Measurements from ENCODE around the gene NUDT17.
A peak's percentile ranks its signal among the peaks of the same experiment; 100 is the strongest.
"Not testable (repeated sequence)": the region's sequence is repeated elsewhere in the genome, so short reads cannot be mapped to it uniquely, and the experiment has no call there.

The NUDT17 gene

DNA sequence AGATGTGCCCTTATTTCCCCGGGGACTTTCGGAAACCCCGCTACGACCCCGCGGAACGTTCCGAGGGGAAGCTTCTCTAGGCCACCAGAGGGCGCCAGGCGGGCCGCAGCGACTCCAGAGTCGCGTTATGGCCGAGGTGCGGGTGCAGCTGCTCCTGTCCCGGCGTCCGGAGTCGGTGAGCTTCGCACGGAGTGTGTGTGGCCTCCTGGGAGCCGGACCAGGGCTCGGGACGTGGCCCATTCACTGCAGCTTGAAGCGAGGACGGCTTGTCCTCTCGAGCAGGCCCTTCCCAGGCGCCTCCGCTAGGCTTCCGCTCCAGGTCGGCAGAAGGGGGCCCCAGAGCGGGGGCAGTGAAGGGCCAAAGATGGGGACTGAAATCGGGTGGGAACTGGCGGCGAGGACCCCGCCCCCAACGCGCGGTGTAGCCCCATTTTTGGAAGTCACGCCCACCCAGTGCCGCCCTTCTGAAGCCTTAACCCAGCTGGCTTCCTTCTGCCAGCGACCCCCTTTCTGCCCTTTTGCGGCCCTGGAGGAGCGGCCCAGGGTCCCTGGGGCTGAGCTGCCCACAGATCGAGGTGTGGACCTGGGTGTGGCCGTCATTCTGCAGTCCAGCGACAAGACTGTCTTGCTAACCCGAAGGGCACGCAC lies at the start of gene NUDT17:
Gene NUDT17, plus strand, starts transcription at position 117 of the 648 bp plus-strand sequence. Its CDS starts 11 bp downstream, at position 128.
- DNase-seq (ENCODE audit: low read depth, low spot score) = peak; percentile 52

DNA sequence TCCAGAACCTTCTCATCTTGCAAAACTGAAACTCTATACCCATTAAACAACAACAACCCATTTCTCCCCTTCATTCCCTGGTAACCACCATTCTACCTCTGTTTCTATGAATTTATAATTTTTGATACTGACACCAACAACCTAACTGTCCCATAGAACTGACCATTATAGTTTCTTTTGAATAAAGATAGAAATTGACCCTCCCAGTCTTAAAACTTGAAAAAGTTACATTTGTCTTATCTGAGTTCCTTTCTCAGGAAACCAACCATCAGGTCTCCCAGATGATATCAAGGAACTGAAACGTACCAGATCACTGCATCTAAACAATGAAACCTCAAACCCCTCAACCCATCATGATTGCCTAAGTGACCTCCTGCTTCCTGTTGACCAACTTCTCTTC lies 48.7 kb upstream of the NUDT17 start:
- no peaks in the 10 kb centered on the region; the same call in 1 of the 2 replicates for H3K4me1 ChIP-seq (ENCODE audit: control insufficient read depth, insufficient read depth, low read length)
- no peak for DNase-seq (ENCODE audit: low read depth, low spot score)
- no peaks in the 10 kb centered on the region for H3K27me3 ChIP-seq (ENCODE audit: control insufficient read depth, insufficient read depth, low read length)
- no CpG with 5 or more reads among the region's 1 CpG for WGBS (ENCODE audit: insufficient coverage, insufficient read length)
- no peak overlapping the region for H3K4me3 ChIP-seq (ENCODE audit: low read length)
- H3K9me3 ChIP-seq (ENCODE audit: control insufficient read depth, insufficient read depth, low read length) = no peaks in the 10 kb centered on the region
- H3K36me3 ChIP-seq (ENCODE audit: control insufficient read depth, insufficient read depth, low read length) = no peaks in the 10 kb centered on the region
- H3K27ac ChIP-seq (ENCODE audit: low read length) = no peak overlapping the region

More for the DNA sequence above, at the start of gene NUDT17:
- H3K27ac ChIP-seq (ENCODE audit: low read length) = no peak within 1 kb of the TSS
- peaks cover 1% of the 10 kb centered on the region; the same call in 1 of the 2 replicates for H3K4me1 ChIP-seq (ENCODE audit: control insufficient read depth, insufficient read depth, low read length)
- WGBS (ENCODE audit: insufficient coverage, insufficient read length) = no CpG with 5 or more reads among the region's 50 CpGs
- H3K36me3 ChIP-seq (ENCODE audit: control insufficient read depth, insufficient read depth, low read length) = peaks cover 19% of the 10 kb centered on the region
- peak within 1 kb of the TSS; percentile 66 for H3K4me3 ChIP-seq (ENCODE audit: low read length)
- no peaks in the 10 kb centered on the region for H3K9me3 ChIP-seq (ENCODE audit: control insufficient read depth, insufficient read depth, low read length)
- H3K27me3 ChIP-seq (ENCODE audit: control insufficient read depth, insufficient read depth, low read length) = no peaks in the 10 kb centered on the region

DNA sequence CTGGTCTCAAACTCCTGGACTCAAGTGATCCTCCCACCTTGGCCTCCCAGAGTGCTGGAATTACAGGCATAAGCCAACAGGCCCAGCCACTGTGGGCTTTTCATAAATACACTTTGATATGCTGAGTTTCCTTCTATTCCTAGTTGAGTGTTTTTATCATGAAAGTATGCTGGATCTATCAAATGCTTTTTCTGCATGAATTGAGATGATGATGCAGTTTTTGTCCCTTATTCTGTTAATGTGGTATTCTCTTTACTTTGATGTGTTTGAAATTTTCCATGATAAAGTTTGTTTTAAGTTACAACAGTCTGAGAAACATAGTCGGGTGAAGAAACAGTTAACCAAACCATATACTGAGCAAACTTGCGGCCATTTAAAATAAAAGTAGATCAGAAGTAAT lies 45.6 kb upstream of the NUDT17 start:
- Histone ChIP-seq H3K4me1 (ENCODE audit: control insufficient read depth, insufficient read depth, low read length) (no peaks in the 10 kb centered on the region; the same call in 1 of the 2 replicates), H3K4me3 (ENCODE audit: low read length) (no peak overlapping the region), H3K9me3 (ENCODE audit: control insufficient read depth, insufficient read depth, low read length) (no peaks in the 10 kb centered on the region), H3K36me3 (ENCODE audit: control insufficient read depth, insufficient read depth, low read length) (no peaks in the 10 kb centered on the region), H3K27ac (ENCODE audit: low read length) (no peak overlapping the region), H3K27me3 (ENCODE audit: control insufficient read depth, insufficient read depth, low read length) (no peaks in the 10 kb centered on the region)
- no CpG with 5 or more reads among the region's 2 CpGs for WGBS (ENCODE audit: insufficient coverage, insufficient read length)
- DNase-seq (ENCODE audit: low read depth, low spot score) = no peak

DNA sequence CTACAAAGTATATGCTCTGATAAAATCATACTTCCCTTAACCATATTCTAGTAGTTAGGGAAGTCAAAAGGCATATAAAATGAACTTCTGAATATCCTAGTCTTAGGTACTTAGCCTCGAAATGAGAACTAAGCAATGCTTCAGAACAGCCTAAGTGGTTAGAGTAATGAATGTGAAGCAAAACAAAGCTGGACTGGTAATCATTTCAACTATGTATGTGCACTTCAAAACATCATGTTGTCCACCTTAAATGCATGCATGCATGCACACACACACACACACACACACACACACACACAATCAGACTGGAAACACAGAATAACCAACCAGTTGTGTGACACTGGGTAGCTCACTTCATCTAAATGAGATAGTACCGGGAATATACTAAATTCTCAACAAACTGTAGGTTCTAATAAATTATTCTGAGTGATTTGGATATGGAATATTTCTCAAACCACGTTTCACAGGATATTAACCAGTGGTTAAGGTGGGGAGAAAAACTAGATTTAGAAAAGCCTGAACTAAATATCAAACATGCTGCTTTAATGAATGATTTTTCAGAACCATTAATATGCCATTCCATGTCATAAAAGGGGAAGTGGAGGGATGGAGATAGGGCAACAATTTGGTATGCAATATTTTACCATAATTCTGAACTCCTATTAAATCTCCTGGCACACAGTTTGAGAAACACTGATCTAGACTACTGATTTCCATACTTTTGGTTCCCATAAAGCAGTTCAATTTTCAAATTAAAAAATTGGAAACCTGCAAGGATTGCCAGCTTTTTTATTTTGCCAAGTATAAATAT lies 41.0 kb upstream of the NUDT17 start:
- no peak for DNase-seq (ENCODE audit: low read depth, low spot score)
- WGBS (ENCODE audit: insufficient coverage, insufficient read length) = no CpG with 5 or more reads among the region's 3 CpGs
- H3K36me3 ChIP-seq (ENCODE audit: control insufficient read depth, insufficient read depth, low read length) = no peaks in the 10 kb centered on the region
- no peak overlapping the region for H3K27ac ChIP-seq (ENCODE audit: low read length)
- no peaks in the 10 kb centered on the region for H3K9me3 ChIP-seq (ENCODE audit: control insufficient read depth, insufficient read depth, low read length)
- no peaks in the 10 kb centered on the region for H3K27me3 ChIP-seq (ENCODE audit: control insufficient read depth, insufficient read depth, low read length)
- H3K4me3 ChIP-seq (ENCODE audit: low read length) = no peak overlapping the region
- no peaks in the 10 kb centered on the region; the same call in 1 of the 2 replicates for H3K4me1 ChIP-seq (ENCODE audit: control insufficient read depth, insufficient read depth, low read length)

- no CpG with 5 or more reads among the region's 1 CpG for WGBS (ENCODE audit: insufficient coverage, insufficient read length)
Observed at GRCh38 chr1:145805057-145805456, 40.4 kb upstream of the NUDT17 start.

DNA sequence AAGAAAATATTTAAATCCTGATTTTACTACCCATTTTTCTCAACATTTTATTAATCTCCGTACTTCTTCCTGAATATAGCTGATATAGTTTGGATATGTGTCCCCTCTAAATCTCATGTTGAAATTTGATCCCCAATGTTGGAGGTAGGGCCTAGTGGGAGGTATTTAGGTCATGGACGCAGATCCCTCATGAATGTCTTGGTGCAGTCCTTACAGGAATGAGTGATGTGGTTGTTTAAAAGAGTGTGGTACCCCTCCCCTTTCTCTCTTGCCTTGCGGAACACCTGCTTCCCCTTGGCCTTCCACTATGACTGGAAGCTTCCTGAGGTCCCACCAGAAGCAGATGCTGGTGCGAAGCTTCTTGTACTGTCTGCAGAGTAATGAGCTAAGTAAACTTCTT lies 39.0 kb upstream of the NUDT17 start:
- Histone ChIP-seq H3K27ac (ENCODE audit: low read length) (no peak overlapping the region), H3K4me3 (ENCODE audit: low read length) (no peak overlapping the region), H3K36me3 (ENCODE audit: control insufficient read depth, insufficient read depth, low read length) (no peaks in the 10 kb centered on the region), H3K4me1 (ENCODE audit: control insufficient read depth, insufficient read depth, low read length) (no peaks in the 10 kb centered on the region), H3K27me3 (ENCODE audit: control insufficient read depth, insufficient read depth, low read length) (no peaks in the 10 kb centered on the region), H3K9me3 (ENCODE audit: control insufficient read depth, insufficient read depth, low read length) (no peaks in the 10 kb centered on the region)
- DNase-seq (ENCODE audit: low read depth, low spot score) = no peak
- no CpG with 5 or more reads among the region's 4 CpGs for WGBS (ENCODE audit: insufficient coverage, insufficient read length)

More at GRCh38 chr1:145805057-145805456, 40.4 kb upstream of the NUDT17 start:
- no peak overlapping the region for H3K27ac ChIP-seq (ENCODE audit: low read length)
- no peak for DNase-seq (ENCODE audit: low read depth, low spot score)
- H3K9me3 ChIP-seq (ENCODE audit: control insufficient read depth, insufficient read depth, low read length) = no peaks in the 10 kb centered on the region
- no peaks in the 10 kb centered on the region for H3K36me3 ChIP-seq (ENCODE audit: control insufficient read depth, insufficient read depth, low read length)
- no peaks in the 10 kb centered on the region for H3K27me3 ChIP-seq (ENCODE audit: control insufficient read depth, insufficient read depth, low read length)
- H3K4me1 ChIP-seq (ENCODE audit: control insufficient read depth, insufficient read depth, low read length) = no peaks in the 10 kb centered on the region
- H3K4me3 ChIP-seq (ENCODE audit: low read length) = no peak overlapping the region

GRCh38 chr1:145806844-145807243 lies 38.6 kb upstream of the NUDT17 start:
- Histone ChIP-seq H3K4me1 (ENCODE audit: control insufficient read depth, insufficient read depth, low read length) (no peaks in the 10 kb centered on the region), H3K4me3 (ENCODE audit: low read length) (no peak overlapping the region), H3K27me3 (ENCODE audit: control insufficient read depth, insufficient read depth, low read length) (no peaks in the 10 kb centered on the region), H3K36me3 (ENCODE audit: control insufficient read depth, insufficient read depth, low read length) (no peaks in the 10 kb centered on the region), H3K9me3 (ENCODE audit: control insufficient read depth, insufficient read depth, low read length) (no peaks in the 10 kb centered on the region), H3K27ac (ENCODE audit: low read length) (no peak overlapping the region)
- DNase-seq (ENCODE audit: low read depth, low spot score) = no peak
- no CpG with 5 or more reads among the region's 7 CpGs for WGBS (ENCODE audit: insufficient coverage, insufficient read length)

- H3K36me3 ChIP-seq (ENCODE audit: control insufficient read depth, insufficient read depth, low read length); H3K27ac ChIP-seq (ENCODE audit: low read length); H3K4me1 ChIP-seq (ENCODE audit: control insufficient read depth, insufficient read depth, low read length); H3K9me3 ChIP-seq (ENCODE audit: control insufficient read depth, insufficient read depth, low read length); H3K4me3 ChIP-seq (ENCODE audit: low read length); DNase-seq (ENCODE audit: low read depth, low spot score); H3K27me3 ChIP-seq (ENCODE audit: control insufficient read depth, insufficient read depth, low read length): not testable (repeated sequence)
- WGBS (ENCODE audit: insufficient coverage, insufficient read length) = no CpG with 5 or more reads among the region's 6 CpGs
Observed at GRCh38 chr1:145812977-145813810, 32.2 kb upstream of the NUDT17 start.

DNA sequence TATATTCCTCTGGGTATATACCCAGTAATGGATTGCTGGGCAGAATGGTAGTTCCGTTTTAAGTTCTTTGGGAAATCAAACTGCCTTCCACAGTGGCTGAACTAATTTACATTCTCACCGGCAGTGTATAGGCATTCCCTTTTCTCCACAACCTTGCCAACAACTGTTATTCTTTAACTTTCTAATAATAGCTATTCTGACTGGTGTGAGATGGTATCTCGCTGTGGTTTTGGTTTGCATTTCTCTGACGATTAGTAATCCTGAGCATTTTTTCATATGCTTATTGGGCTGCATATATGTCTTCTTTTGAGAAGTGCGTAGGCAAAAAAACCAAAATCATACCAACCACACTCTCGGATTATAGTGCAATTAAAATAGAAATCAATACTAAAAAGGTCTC lies 27.3 kb upstream of the NUDT17 start:
- not testable (repeated sequence) for H3K4me1 ChIP-seq (ENCODE audit: control insufficient read depth, insufficient read depth, low read length); H3K9me3 ChIP-seq (ENCODE audit: control insufficient read depth, insufficient read depth, low read length); H3K36me3 ChIP-seq (ENCODE audit: control insufficient read depth, insufficient read depth, low read length); H3K27me3 ChIP-seq (ENCODE audit: control insufficient read depth, insufficient read depth, low read length); H3K4me3 ChIP-seq (ENCODE audit: low read length); H3K27ac ChIP-seq (ENCODE audit: low read length); DNase-seq (ENCODE audit: low read depth, low spot score)
- WGBS (ENCODE audit: insufficient coverage, insufficient read length) = no CpG with 5 or more reads among the region's 6 CpGs

DNA sequence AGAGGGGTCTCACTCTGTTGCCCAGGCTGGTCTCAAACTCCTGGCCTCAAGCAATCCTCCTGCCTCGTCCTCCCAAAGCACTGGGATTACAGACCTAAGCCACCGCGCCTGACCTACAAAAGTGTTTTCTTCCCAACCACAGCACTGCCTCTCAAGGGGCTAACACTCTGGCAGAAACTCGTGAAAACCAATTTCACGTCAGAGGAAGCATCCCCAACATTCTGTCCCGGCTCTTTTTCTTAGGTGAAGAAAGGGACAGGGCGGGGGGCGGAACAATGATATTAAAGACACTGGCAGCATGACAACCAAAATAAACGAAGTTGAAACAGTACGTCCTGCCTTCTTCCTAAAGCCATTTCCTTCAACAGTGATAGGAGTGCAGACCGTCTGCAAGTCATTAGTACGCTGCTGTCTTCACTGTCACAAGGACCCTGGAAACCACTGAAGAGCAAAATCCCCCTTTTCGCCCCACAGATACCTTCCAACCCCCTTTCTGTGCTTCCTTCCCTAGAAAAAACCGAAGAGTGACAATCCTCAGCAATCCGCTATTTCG lies 22.6 kb upstream of the NUDT17 start:
- DNase-seq (ENCODE audit: low read depth, low spot score); H3K36me3 ChIP-seq (ENCODE audit: control insufficient read depth, insufficient read depth, low read length); H3K4me1 ChIP-seq (ENCODE audit: control insufficient read depth, insufficient read depth, low read length); H3K4me3 ChIP-seq (ENCODE audit: low read length); H3K9me3 ChIP-seq (ENCODE audit: control insufficient read depth, insufficient read depth, low read length); H3K27ac ChIP-seq (ENCODE audit: low read length); H3K27me3 ChIP-seq (ENCODE audit: control insufficient read depth, insufficient read depth, low read length): not testable (repeated sequence)
- no CpG with 5 or more reads among the region's 16 CpGs for WGBS (ENCODE audit: insufficient coverage, insufficient read length)
